ENCODE data around the gene MIR17HG. TPM values are rescaled to one million over a fixed set of nuclear protein-coding genes. Genes with fewer than 3 reads are reported as not detected.

Gene MIR17HG
- total RNA-seq, 1 experiment from 2014 or later, result 55.8 TPM

Other genes starting within 250 kb of the MIR17HG start
- gene GPC5, start 50.9 kb downstream of the MIR17HG start, total RNA-seq (2014; rRNA removed; shearing (Covaris generic)), result 0.18 and 0.49 TPM in 2 replicates

Measured in SJCRH30 (cell line).